ENCODE measurements around the gene ANP32E. TPM values are rescaled to one million over a fixed set of nuclear protein-coding genes. Genes with fewer than 3 reads are reported as not detected.
A peak's percentile ranks its signal among the peaks of the same experiment; 100 is the strongest.

The ANP32E gene
- total and polyA plus RNA-seq, 9 of the 15 experiments (the other 6 are each of a cell fraction or from before 2014, with no cell fraction given): 60.4 to 197 (median 104) TPM

DNA sequence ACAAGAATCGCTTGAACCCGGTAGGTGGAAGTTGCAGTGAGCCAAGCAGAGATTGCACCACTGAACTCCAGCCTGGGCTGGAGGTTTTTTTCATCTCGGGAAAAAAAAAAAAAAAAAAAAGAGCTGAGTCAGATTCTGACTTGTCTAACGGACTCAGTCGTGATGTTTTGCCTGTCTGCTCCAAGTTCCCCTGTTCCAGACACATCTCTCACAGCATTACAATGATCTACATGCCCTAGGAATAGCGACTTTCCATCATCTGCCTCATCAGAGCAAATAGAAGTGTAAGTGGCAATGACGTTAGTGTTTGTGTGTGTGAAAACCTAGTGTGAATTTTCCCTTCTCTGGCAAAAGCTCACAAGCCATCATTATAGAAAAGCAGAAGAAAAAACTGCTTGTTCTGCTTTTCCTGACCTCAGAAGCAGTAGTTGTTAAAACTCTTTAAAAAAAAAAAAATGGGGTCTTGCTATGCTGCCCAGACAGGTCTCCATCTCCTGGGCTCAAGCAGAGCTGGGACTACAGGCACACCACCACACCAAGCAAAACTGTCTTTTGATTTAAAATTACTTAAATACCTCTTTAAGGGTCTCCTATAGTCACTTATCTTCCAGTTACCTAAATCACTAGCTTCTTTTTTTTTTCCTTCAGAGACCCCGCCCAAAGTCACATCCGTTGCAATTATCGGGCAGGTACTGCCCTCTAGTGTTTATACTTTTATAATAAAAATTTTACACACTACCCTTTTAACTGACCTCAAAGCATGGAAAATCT, 48.9 kb downstream of the ANP32E start (continued):
- TF ChIP-seq TAF9B (IDR thresholded peaks at IDR 0.05; ENCODE audit: partially characterized antibody): peak; percentile 40
- TF ChIP-seq SP1 (CRISPR knock-in tag; IDR thresholded peaks at IDR 0.05): peak; percentile 33; the same call in 1 of the 2 replicates
- no peak for TF ChIP-seq PML (IDR thresholded peaks at IDR 0.05; ENCODE audit: low read length)
- TF ChIP-seq ZNF384 (IDR thresholded peaks at IDR 0.05; ENCODE audit: low read depth, low read length): peak; percentile 98
- TF ChIP-seq BRF1 (IDR thresholded peaks at IDR 0.05; ENCODE audit: borderline replicate concordance, extremely low read depth, insufficient read length): no peak
- no peak for TF ChIP-seq PHB2 (IDR thresholded peaks at IDR 0.05; ENCODE audit: low read depth)
- TF ChIP-seq, protein P1, sequence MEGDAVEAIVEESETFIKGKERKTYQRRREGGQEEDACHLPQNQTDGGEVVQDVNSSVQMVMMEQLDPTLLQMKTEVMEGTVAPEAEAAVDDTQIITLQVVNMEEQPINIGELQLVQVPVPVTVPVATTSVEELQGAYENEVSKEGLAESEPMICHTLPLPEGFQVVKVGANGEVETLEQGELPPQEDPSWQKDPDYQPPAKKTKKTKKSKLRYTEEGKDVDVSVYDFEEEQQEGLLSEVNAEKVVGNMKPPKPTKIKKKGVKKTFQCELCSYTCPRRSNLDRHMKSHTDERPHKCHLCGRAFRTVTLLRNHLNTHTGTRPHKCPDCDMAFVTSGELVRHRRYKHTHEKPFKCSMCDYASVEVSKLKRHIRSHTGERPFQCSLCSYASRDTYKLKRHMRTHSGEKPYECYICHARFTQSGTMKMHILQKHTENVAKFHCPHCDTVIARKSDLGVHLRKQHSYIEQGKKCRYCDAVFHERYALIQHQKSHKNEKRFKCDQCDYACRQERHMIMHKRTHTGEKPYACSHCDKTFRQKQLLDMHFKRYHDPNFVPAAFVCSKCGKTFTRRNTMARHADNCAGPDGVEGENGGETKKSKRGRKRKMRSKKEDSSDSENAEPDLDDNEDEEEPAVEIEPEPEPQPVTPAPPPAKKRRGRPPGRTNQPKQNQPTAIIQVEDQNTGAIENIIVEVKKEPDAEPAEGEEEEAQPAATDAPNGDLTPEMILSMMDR (IDR thresholded peaks at IDR 0.05 in 2 of 3, conservative IDR thresholded peaks at IDR 0.05 in 1 of 3; ENCODE audit: insufficient read depth in 2 of 3, low read depth in 1 of 3, low read length in 3 of 3): peak; percentile 29 to 72 (median 51); a peak in 5 of 6 replicates
- TF ChIP-seq PKNOX1 (IDR thresholded peaks at IDR 0.05): peak; percentile 34; the same call in 1 of the 2 replicates
- TF ChIP-seq PHF8 (IDR thresholded peaks at IDR 0.05; ENCODE audit: borderline replicate concordance, low read length): no peak
- TF ChIP-seq HOXB6 (CRISPR knock-in tag; IDR thresholded peaks at IDR 0.05; ENCODE audit: borderline replicate concordance): no peak
- no peak for TF ChIP-seq MIER1 (IDR thresholded peaks at IDR 0.05; ENCODE audit: low read depth)
- no peak for TF ChIP-seq HEY1 (CRISPR knock-in tag; IDR thresholded peaks at IDR 0.05; ENCODE audit: borderline replicate concordance)
- TF ChIP-seq, protein P2, sequence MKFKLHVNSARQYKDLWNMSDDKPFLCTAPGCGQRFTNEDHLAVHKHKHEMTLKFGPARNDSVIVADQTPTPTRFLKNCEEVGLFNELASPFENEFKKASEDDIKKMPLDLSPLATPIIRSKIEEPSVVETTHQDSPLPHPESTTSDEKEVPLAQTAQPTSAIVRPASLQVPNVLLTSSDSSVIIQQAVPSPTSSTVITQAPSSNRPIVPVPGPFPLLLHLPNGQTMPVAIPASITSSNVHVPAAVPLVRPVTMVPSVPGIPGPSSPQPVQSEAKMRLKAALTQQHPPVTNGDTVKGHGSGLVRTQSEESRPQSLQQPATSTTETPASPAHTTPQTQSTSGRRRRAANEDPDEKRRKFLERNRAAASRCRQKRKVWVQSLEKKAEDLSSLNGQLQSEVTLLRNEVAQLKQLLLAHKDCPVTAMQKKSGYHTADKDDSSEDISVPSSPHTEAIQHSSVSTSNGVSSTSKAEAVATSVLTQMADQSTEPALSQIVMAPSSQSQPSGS (CRISPR knock-in tag; IDR thresholded peaks at IDR 0.05): no peak
- TF ChIP-seq NFIC (IDR thresholded peaks at IDR 0.05): no peak
- no peak for TF ChIP-seq ZBTB1 (CRISPR knock-in tag; IDR thresholded peaks at IDR 0.05; ENCODE audit: borderline replicate concordance, low read depth)
- peak; percentile 90 for TF ChIP-seq MAFG (tag; conservative IDR thresholded peaks at IDR 0.05)
- TF ChIP-seq, protein P3, sequence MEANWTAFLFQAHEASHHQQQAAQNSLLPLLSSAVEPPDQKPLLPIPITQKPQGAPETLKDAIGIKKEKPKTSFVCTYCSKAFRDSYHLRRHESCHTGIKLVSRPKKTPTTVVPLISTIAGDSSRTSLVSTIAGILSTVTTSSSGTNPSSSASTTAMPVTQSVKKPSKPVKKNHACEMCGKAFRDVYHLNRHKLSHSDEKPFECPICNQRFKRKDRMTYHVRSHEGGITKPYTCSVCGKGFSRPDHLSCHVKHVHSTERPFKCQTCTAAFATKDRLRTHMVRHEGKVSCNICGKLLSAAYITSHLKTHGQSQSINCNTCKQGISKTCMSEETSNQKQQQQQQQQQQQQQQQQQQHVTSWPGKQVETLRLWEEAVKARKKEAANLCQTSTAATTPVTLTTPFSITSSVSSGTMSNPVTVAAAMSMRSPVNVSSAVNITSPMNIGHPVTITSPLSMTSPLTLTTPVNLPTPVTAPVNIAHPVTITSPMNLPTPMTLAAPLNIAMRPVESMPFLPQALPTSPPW (CRISPR knock-in tag; IDR thresholded peaks at IDR 0.05): peak; percentile 52; the same call in 1 of the 2 replicates

Measured in K562 (cell line).